ENCODE data around the gene KRTAP22-1. TPM values are rescaled to one million over a fixed set of nuclear protein-coding genes. Genes with fewer than 3 reads are reported as not detected.
A peak's percentile ranks its signal among the peaks of the same experiment; 100 is the strongest.

KRTAP22-1 gene
- total and polyA plus RNA-seq, 2 of the 13 experiments (the other 11 are each of a cell fraction or from before 2014, with no cell fraction given), result not detected

DNA sequence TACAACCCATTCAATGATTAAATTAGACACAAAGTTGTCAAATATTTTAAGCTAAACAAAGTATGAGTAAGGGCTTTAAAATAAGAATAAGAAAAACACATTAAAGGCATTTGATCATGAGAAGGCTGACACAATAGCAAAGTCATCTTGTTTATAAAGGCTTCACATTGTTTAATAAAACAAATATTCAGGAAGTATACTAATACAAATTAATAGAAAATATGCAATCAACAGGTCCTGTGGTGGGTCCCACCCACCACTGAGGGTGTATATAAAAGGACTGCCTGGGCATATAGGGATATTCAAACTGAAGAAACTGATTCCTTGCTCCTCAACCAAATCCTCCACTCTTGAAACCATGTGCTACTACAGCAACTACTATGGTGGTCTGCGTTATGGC is 34.0 kb downstream of the KRTAP22-1 start, which contains the start of gene KRTAP20-2 (continued):
- no peak for TF ChIP-seq NFE2 (CRISPR knock-in tag; IDR thresholded peaks at IDR 0.05)
- TF ChIP-seq EHMT2 (IDR thresholded peaks at IDR 0.05; ENCODE audit: borderline replicate concordance, low read depth, low read length), result no peak
- TF ChIP-seq ZKSCAN8 (CRISPR knock-in tag; IDR thresholded peaks at IDR 0.05; ENCODE audit: borderline replicate concordance), result no peak
- no peak for TF ChIP-seq THAP11 (CRISPR knock-in tag; IDR thresholded peaks at IDR 0.05)
- no peak for TF ChIP-seq SKI (IDR thresholded peaks at IDR 0.05; ENCODE audit: partially characterized antibody)
- TF ChIP-seq, protein P1, sequence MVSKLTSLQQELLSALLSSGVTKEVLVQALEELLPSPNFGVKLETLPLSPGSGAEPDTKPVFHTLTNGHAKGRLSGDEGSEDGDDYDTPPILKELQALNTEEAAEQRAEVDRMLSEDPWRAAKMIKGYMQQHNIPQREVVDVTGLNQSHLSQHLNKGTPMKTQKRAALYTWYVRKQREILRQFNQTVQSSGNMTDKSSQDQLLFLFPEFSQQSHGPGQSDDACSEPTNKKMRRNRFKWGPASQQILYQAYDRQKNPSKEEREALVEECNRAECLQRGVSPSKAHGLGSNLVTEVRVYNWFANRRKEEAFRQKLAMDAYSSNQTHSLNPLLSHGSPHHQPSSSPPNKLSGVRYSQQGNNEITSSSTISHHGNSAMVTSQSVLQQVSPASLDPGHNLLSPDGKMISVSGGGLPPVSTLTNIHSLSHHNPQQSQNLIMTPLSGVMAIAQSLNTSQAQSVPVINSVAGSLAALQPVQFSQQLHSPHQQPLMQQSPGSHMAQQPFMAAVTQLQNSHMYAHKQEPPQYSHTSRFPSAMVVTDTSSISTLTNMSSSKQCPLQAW (CRISPR knock-in tag; IDR thresholded peaks at IDR 0.05), result no peak
- TF ChIP-seq, protein P2, sequence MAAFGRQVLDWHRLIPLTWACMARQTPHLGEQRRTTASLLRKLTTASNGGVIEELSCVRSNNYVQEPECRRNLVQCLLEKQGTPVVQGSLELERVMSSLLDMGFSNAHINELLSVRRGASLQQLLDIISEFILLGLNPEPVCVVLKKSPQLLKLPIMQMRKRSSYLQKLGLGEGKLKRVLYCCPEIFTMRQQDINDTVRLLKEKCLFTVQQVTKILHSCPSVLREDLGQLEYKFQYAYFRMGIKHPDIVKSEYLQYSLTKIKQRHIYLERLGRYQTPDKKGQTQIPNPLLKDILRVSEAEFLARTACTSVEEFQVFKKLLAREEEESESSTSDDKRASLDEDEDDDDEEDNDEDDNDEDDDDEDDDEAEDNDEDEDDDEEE (CRISPR knock-in tag; IDR thresholded peaks at IDR 0.05), result no peak

DNA sequence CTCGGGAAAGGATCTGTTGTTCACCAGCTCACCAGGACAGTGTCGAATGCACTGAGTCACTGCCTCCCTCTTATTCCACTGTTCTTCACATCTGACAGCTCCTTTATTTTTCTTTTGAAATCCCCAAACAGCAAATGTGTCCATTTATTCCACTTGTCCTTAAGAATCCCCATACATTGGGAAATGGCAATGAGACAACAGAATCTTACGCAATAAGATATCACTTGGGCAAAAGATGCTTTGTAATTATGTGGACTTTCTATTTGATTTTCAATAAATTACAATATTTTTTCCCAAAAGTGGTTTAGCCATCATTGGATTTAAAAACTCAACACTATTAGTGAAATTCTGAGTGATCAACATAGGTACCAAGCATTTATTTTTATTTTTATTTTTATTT is 37.8 kb downstream of the KRTAP22-1 start:
- intact Hi-C loops (cut with micrococcal nuclease; ENCODE audit: unreplicated experiment), result no loop called here
- FAIRE-seq (no peak), DNase-seq (ENCODE audit: low spot score) (no peak), ATAC-seq (no peak)
- H3K9me3 ChIP-seq (ENCODE audit: low read length), result peaks cover 79% of the 10 kb centered on the region
- 11% methylated on average over 3 of the region's 3 CpGs for WGBS (ENCODE audit: low lambda C conversion rate)
- H3K36me3 ChIP-seq (replicated peaks in 1 of 2; ENCODE audit: control insufficient read depth in 1 of 2, insufficient read depth in 2 of 2, low read length in 2 of 2), result no peaks in the 10 kb centered on the region
- no peaks in the 10 kb centered on the region for H3K27me3 ChIP-seq (ENCODE audit: control insufficient read depth in 1 of 2, insufficient read depth in 2 of 2, low read length in 2 of 2)
- no peak overlapping the region for H2AFZ ChIP-seq (ENCODE audit: low read length)
- in situ Hi-C loops (cut with HindIII; ENCODE audit: extremely low pct_ligation_motif_present, low pct_unique_long_range_greater_than_20kb), result no loop called here
- H4K20me1 ChIP-seq (ENCODE audit: insufficient read depth, low read length), result no peaks in the 10 kb centered on the region
- TF ChIP-seq CEBPB (IDR thresholded peaks at IDR 0.05; ENCODE audit: borderline replicate concordance, low read depth, low read length) (peak; percentile 70), ZNF563 (CRISPR knock-in tag; IDR thresholded peaks at IDR 0.05) (no peak)
- H3K27ac ChIP-seq (ENCODE audit: extremely low read length, insufficient read depth, low read length), result no peak overlapping the region
- no peak overlapping the region for H3K4me3 ChIP-seq (replicated peaks in 1 of 3; ENCODE audit: insufficient read depth in 1 of 3, low read depth in 2 of 3, low read length in 3 of 3)
- BruUV-seq (replicated peaks), result no TSS peak
- H3K4me2 ChIP-seq (ENCODE audit: low read depth, low read length), result no peak overlapping the region
- H3K4me1 ChIP-seq (ENCODE audit: insufficient read depth, low read length), result no peaks in the 10 kb centered on the region
- POLR2A ChIA-PET, result no interaction called here
- H3K79me2 ChIP-seq (ENCODE audit: insufficient read depth, low read length), result no peaks in the 10 kb centered on the region
- CTCF ChIA-PET (ENCODE audit: low intra/inter-chr PET ratio, low total read pairs), result no interaction called here
- H3K9ac ChIP-seq (ENCODE audit: insufficient read depth, low read depth, low read length), result no peak overlapping the region
